BJ (cell line): ENCODE data around the gene RPS6KA2. TPM values are rescaled to one million over a fixed set of nuclear protein-coding genes. Genes with fewer than 3 reads are reported as not detected.
"Not testable (repeated sequence)": the region's sequence is repeated elsewhere in the genome, so short reads cannot be mapped to it uniquely, and the experiment has no call there.

Experiments used
- CTCF ChIA-PET: fragments of 350-600 bp; formaldehyde crosslinking; extraction: SDS; loops from one replicate; lab custom pipeline; 2021; ENCODE audit warnings: antibody characterized with exemption, inconsistent platforms; lab: Yijun Ruan, JAX
- POLR2A ChIA-PET: fragments of 300-600 bp; sonication (Branson Sonifier 250); formaldehyde crosslinking; extraction: SDS; loops from one replicate; lab custom pipeline; 2021; ENCODE audit warnings: antibody characterized with exemption; lab: Charles Lee
- DNase-seq: peaks from one replicate; pipeline ENCODE4 v3.0.0-alpha.2; 2011; ENCODE audit warnings: low read depth
- H3K27me3 ChIP-seq: 2 replicates; pipeline ENCODE4 v1.6.0; 2011; ENCODE audit warnings: low read length; ENCODE audit not compliant: control insufficient read depth, insufficient read depth
- H3K36me3 ChIP-seq: 2 replicates; pipeline ENCODE4 v1.5.1; 2011; ENCODE audit warnings: low read length; ENCODE audit not compliant: control insufficient read depth, insufficient read depth
- H3K4me3 ChIP-seq: 2 replicates; pipeline ENCODE4 v1.5.1; 2011; ENCODE audit warnings: low read depth, mild to moderate bottlenecking, control low read depth, low read length
- polyA plus RNA-seq: library from polyadenylated mRNA; depleted of rRNA; stranded (reverse); fragments of >200 nt; gene quantifications from 2 replicates; pipeline ENCODE4 v1.2.3, GENCODE V29; 2011
- TF ChIP-seq, protein P1 (sequence below): IDR thresholded peaks from 2 replicates; pipeline ENCODE4 v1.5.1; 2011; ENCODE audit warnings: low read depth, mild to moderate bottlenecking, control low read depth, inconsistent platforms, low read length, moderate library complexity; ENCODE audit not compliant: insufficient read depth

RPS6KA2 gene
- polyA plus RNA-seq, 1 experiment = 80.8 TPM

DNA sequence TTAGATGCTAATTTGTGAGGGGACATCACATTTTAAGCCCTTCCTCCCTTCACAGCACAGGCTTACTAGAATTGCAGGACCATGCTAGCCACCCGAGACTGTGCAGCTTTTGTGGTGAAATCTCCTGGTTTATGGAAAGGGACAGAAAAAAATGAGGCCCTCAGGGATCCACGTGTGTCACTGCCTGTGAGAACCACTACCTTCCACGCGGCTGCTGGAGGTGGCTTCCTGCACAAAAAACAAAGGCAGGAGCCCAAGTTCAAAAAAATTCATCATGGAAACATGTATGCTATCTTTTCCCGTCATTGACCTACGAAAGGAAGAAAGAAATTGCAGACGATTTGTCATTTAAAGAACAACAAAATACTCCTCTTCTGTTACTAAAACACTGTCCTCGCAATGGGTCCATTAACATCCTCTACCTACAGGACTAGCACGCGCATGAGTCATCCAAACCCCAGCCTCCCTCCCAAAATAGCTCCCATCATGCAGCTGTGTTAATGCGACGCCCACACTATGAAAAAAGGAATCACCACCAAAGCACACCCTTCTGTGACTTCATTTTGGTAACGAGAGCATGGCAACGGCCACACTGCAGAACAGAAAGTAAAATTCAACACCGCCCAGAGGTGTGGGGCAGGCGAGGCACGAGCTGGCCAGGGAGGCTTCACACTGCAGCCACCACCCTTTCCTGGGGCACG lies 86.3 kb downstream of the RPS6KA2 start:
- CTCF ChIA-PET = interaction anchor here (2.0 kb wide), 1 partner anchor 26 kb away, joined by 4 read pairs; no protein-coding TSS in a partner anchor
- no peak for DNase-seq
- POLR2A ChIA-PET = no interaction called here
- Histone ChIP-seq H3K36me3 (peaks cover 3% of the 10 kb centered on the region; the same call in 1 of the 2 replicates), H3K4me3 (no peak overlapping the region), H3K27me3 (no peaks in the 10 kb centered on the region)
- TF ChIP-seq, protein P1, sequence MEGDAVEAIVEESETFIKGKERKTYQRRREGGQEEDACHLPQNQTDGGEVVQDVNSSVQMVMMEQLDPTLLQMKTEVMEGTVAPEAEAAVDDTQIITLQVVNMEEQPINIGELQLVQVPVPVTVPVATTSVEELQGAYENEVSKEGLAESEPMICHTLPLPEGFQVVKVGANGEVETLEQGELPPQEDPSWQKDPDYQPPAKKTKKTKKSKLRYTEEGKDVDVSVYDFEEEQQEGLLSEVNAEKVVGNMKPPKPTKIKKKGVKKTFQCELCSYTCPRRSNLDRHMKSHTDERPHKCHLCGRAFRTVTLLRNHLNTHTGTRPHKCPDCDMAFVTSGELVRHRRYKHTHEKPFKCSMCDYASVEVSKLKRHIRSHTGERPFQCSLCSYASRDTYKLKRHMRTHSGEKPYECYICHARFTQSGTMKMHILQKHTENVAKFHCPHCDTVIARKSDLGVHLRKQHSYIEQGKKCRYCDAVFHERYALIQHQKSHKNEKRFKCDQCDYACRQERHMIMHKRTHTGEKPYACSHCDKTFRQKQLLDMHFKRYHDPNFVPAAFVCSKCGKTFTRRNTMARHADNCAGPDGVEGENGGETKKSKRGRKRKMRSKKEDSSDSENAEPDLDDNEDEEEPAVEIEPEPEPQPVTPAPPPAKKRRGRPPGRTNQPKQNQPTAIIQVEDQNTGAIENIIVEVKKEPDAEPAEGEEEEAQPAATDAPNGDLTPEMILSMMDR = no peak

DNA sequence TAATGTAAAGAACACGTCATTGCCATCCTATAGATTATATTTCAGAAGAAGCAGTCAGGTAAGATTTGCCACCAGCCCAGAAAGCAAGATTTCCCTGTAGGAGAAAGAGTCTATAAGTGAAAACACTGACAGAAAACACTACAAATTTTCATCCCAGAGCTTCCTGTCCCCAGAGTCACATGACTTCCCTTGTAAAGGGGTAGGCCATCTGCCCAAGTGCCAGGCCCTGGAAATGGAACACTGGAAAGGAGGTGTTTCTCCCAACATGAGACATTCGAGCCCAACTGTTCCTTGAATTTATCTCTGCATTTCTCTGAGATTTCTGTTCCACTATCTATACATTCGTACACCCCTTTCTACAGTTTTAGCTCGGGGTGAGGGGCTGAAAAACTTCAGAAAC lies 87.5 kb downstream of the RPS6KA2 start:
- Histone ChIP-seq H3K27me3 (no peaks in the 10 kb centered on the region), H3K4me3 (no peak overlapping the region), H3K36me3 (peaks cover 4% of the 10 kb centered on the region)
- POLR2A ChIA-PET = no interaction called here
- DNase-seq = no peak
- TF ChIP-seq, protein P1 = no peak
- CTCF ChIA-PET = no interaction called here

DNA sequence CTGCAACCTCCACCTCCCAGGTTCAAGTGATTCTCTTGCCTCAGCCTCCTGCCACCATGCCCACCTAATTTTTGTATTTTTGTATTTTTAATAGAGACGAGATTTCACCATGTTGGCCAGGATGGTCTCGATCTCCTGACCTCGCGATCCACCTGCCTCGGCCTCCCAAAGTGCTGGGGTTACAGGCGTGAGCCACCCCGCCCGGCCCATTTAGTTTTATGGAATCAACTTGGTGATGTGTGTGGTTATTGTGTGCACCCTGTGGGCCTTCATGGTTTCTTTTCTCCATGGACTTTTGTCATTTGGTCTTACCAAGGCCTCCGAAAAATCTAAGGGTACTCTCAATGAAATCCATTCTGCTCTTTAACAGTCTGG lies 88.1 kb downstream of the RPS6KA2 start:
- CTCF ChIA-PET, H3K36me3 ChIP-seq: not testable (repeated sequence)
- POLR2A ChIA-PET = interaction anchor here (0.5 kb wide), 1 partner anchor 9 kb away, joined by 3 read pairs; no protein-coding TSS in a partner anchor

DNA sequence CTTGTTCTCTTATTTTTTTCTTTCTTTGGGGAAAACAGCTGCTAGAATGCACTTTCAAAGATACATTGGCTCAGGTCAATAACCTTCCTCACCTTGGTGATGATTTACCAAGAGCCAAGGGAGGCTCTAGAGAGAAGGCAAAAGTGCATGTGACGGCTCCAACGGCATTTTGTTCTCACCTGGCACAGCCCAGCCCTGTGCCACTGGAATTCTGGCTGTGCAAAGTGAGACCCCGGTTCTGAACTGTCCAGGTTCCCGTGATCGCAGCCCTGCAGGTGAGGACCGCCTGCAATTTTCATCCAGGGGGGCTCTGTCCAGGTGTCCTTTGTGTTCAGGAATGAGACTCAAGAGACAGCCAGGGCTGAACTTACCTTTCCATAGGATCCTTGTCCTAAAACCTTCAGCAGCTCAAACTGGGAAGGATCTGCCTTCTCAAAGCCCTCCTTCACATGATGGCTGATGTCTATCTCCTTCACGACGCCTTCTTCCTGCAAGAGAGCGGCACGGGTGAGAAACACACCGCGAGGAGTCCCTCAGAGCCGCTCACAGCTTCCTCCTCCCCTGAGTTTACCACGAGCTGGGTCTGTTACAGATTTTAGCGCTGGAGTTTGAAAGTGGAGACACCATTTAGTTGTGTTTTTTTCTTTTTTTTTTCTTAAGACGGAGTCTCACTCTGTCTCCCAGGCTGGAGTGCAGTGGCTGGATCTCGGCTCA lies 88.6 kb downstream of the RPS6KA2 start:
- Histone ChIP-seq H3K4me3 (no peak overlapping the region), H3K36me3 (peaks cover 6% of the 10 kb centered on the region), H3K27me3 (no peaks in the 10 kb centered on the region)
- TF ChIP-seq, protein P1 = no peak
- POLR2A ChIA-PET = interaction anchor here (0.5 kb wide), 1 partner anchor 10 kb away, joined by 3 read pairs; no protein-coding TSS in a partner anchor
- no peak for DNase-seq
- CTCF ChIA-PET = interaction anchor here (1.1 kb wide), 1 partner anchor 140 kb away, joined by 3 read pairs; no protein-coding TSS in a partner anchor

More for the DNA sequence above, 88.1 kb downstream of the RPS6KA2 start:
- H3K27me3 ChIP-seq, DNase-seq, H3K4me3 ChIP-seq: not testable (repeated sequence)

DNA sequence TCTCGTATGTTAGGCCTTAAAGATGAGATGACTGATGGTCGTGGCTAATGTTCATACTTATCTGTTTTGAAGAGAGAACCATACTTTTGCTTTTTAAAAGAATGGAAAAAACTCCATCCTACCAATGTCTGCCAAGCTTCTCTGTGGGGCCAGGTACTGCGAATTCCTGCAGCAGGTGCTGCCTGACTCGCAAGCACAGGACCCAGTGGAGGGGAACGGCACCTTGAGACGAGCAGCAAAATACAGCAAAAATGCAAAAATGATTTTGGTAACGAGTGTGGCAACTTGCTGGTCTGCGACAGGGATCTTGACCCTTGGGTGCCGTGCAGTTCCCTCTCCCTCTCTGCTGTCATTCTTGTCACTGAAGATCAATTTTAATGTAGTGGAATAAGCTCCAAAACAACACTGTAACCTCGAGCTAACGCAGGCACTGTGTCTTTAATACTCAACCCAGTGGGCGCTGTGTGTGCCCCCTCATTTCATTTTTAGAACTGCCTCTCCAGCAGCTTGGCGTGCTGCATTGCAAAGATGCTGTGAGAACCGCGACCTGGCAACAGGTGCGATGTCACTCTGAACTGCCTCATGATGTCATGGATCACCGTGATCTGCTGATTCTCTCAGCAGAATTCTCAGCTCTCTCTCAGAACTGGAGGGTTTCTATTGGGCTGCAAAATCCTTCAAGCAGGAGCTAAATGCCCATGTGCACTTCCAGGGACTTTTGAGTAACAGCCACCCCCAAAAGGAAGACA lies 92.2 kb downstream of the RPS6KA2 start:
- ChIA-PET POLR2A (no interaction called here), CTCF (interaction anchor here (1.2 kb wide), 1 partner anchor 10 kb away, joined by 3 read pairs; no protein-coding TSS in a partner anchor)
- Histone ChIP-seq H3K27me3 (no peaks in the 10 kb centered on the region), H3K36me3 (peaks cover 11% of the 10 kb centered on the region), H3K4me3 (no peak overlapping the region)
- DNase-seq = no peak
- TF ChIP-seq, protein P1 = no peak
